Pericardium fibroblast (primary cell): ENCODE results near the gene JAZF1. TPM values are rescaled to one million over a fixed set of nuclear protein-coding genes. Genes with fewer than 3 reads are reported as not detected.

Experiments used
- total RNA-seq: library from RNA; depleted of rRNA; stranded (reverse); fragments of >200 nt; gene quantifications from 2 replicates; pipeline ENCODE4 v1.2.3, GENCODE V29; 2015

Gene JAZF1
- total RNA-seq: 9.3 and 10.6 TPM in 2 replicates

DNA sequence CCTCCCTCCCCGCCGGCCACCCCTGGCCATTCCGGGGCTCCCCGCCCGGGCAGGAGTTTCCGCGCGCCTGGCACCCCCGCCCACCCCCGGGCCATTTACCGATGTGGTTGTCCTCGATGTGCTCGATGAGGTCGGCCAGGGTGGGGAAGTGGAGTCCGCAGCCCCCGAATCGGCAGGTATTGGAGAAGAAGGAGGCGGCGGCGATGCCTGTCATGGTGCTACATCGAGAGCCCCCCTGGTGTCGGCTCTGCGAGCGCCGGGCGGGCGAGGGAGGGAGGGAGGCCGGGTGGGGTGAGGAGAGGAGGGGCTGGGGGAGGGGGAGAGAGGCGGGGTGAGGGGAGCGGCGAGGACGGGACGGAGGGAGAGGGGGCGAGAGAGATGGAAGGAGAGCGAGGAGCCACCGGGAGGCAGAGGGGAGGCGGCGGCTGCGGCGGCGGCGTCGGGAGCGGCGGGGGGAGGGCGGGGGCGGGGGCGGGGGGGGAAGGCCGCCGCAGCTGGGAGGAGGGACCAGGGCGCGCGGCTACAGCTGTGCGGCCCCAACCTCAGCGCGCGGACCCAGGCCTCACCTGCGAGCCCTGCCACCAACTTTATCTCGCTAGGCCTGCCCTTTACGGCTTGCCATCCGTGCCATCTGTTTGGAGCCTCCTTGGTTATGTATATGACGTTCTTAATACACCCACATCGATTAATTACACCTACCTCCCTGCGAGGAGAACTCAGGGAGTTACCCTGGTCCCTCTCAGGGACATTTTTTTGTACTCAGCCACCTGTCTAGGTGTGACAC is at the start of gene JAZF1:
JAZF1 (minus strand) TSS at position 432 of the 784 bp plus-strand sequence.

Other genes with a start within 250 kb of the JAZF1 start
- gene CREB5, start 231.7 kb upstream of the JAZF1 start, total RNA-seq: 1.0 and 2.2 TPM in 2 replicates